Measurements from ENCODE around the gene SYT7. TPM values are rescaled to one million over a fixed set of nuclear protein-coding genes. Genes with fewer than 3 reads are reported as not detected.

The SYT7 gene
- total RNA-seq, 2 experiments from 2014 or later, result not detected

GRCh38 chr11:61494381-61494961 is 86.4 kb downstream of the SYT7 start:
- H3K36me3 Mint-ChIP-seq (ENCODE audit: low read depth), result no peaks in the 10 kb centered on the region
- no peak overlapping the region for H3K27ac Mint-ChIP-seq
- H3K27me3 Mint-ChIP-seq (ENCODE audit: low read depth), result no peaks in the 10 kb centered on the region
- H3K4me1 Mint-ChIP-seq (ENCODE audit: low read depth), result no peaks in the 10 kb centered on the region
- ChIA-PET CTCF (interaction anchor here (0.7 to 2.5 kb wide), 4 partner anchors 12 to 22 kb away, joined by 3 to 8 read pairs (median 3); no protein-coding TSS in a partner anchor), POLR2A (no interaction called here)
- DNase-seq (no peak), ATAC-seq (no peak)
- no peak overlapping the region for H3K4me3 Mint-ChIP-seq
- no peaks in the 10 kb centered on the region for H3K9me3 Mint-ChIP-seq (ENCODE audit: insufficient read depth)

DNA sequence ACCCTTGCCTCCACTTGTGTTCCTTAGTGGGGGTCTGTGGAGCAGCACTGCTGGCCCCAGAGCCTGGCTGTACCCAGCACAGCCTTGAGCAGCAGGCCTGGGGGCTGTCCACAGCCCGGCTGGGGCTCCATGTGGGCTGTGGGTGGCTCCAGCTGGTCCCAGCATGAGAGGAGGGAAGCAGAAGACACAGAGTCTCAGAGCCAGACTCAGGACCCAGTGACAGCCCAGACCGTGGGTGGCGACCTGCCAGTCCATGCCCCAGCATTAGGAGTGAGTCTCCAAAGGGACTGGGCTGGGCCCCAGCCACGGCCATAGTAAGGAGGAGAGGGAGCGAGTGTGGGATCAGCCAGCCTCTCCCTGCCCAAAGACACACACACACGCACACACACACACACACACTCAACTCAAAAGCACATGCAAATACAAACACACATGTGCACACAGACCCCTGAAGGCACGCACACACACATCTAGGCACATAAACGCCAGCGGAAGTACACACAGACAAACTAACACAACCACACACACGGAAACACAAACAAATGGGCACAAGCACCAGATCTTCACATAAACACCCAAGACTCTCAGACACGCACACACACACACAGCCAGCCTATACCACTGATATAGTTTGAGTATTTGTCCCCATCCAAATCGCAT is 89.0 kb downstream of the SYT7 start:
- no peaks in the 10 kb centered on the region for H3K4me1 Mint-ChIP-seq (ENCODE audit: low read depth)
- H3K36me3 Mint-ChIP-seq (ENCODE audit: low read depth), result no peaks in the 10 kb centered on the region
- no peak overlapping the region for H3K27ac Mint-ChIP-seq
- no peaks in the 10 kb centered on the region for H3K27me3 Mint-ChIP-seq (ENCODE audit: low read depth)
- ChIA-PET CTCF (no interaction called here), POLR2A (no interaction called here)
- no peaks in the 10 kb centered on the region for H3K9me3 Mint-ChIP-seq (ENCODE audit: insufficient read depth)
- no peak overlapping the region for H3K4me3 Mint-ChIP-seq
- ATAC-seq (no peak), DNase-seq (no peak)

DNA sequence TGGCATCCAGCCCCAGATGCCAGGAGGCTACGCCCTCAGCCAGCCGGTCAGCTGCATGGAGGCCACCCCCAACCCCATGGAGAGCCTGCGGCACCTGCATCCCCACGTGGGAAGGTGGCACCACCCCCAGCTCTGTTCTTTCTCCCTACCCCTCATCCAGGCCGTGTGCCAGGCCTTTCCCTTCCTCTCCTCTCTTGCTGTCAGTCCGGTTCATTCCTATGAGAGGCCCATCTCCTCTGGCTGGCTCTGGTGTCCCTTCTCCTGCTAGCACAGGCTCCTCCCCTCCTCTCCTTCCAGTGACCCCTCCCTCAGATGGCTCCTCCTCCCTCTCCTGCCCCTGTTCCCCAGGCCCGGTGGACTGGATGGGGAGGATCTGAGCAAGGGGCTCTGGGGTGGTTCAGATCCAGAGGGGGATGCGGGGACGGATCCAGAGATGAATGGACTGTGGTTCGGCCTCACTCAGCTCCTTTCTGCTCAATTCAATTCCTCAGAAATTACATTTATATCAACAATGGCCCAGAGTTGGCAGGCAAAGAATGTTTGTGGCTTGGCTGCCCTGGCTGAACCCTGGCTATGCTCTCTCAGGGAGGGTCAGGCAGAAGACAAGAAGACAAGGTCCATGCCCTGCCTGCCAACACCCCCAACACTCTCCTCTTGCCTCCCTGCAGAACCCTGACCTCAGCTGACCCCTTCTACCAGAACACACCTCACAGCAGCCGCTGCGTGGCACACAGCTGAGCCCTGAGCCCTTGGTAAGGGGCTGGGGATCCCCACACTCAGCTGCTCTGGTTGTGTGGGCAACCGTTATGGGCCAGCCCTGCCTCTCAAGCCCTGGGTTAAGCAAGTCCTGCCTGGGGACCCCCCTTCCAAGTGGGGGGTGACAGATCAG is 90.8 kb downstream of the SYT7 start:
- DNase-seq (no peak), ATAC-seq (no peak)
- ChIA-PET POLR2A (no interaction called here), CTCF (interaction anchor here (0.9 to 1.8 kb wide), 3 partner anchors 26 to 44 kb away, joined by 3 read pairs; no protein-coding TSS in a partner anchor)
- no peaks in the 10 kb centered on the region for H3K9me3 Mint-ChIP-seq (ENCODE audit: insufficient read depth)
- no peaks in the 10 kb centered on the region for H3K4me1 Mint-ChIP-seq (ENCODE audit: low read depth)
- no peak overlapping the region for H3K4me3 Mint-ChIP-seq
- no peaks in the 10 kb centered on the region for H3K36me3 Mint-ChIP-seq (ENCODE audit: low read depth)
- no peaks in the 10 kb centered on the region for H3K27me3 Mint-ChIP-seq (ENCODE audit: low read depth)
- no peak overlapping the region for H3K27ac Mint-ChIP-seq

- no peak overlapping the region for H3K4me3 Mint-ChIP-seq
- CTCF ChIA-PET, result interaction anchor here (0.6 to 1.8 kb wide), 2 partner anchors 9 to 28 kb away, joined by 3 read pairs; no protein-coding TSS in a partner anchor
Observed at GRCh38 chr11:61488651-61489291, 92.1 kb downstream of the SYT7 start.

GRCh38 chr11:61487342-61488025 is 93.4 kb downstream of the SYT7 start:
- DNase-seq, result no peak
- CTCF ChIA-PET, result interaction anchor here (1.3 to 1.9 kb wide), 3 partner anchors 9 to 29 kb away, joined by 7 read pairs; no protein-coding TSS in a partner anchor
- no peak overlapping the region for H3K4me3 Mint-ChIP-seq

More at GRCh38 chr11:61488651-61489291, 92.1 kb downstream of the SYT7 start:
- Mint-ChIP-seq H3K36me3 (ENCODE audit: low read depth) (no peaks in the 10 kb centered on the region), H3K27ac (no peak overlapping the region), H3K9me3 (ENCODE audit: insufficient read depth) (no peaks in the 10 kb centered on the region), H3K27me3 (ENCODE audit: low read depth) (no peaks in the 10 kb centered on the region), H3K4me1 (ENCODE audit: low read depth) (no peaks in the 10 kb centered on the region)
- no peak for ATAC-seq
- no peak for DNase-seq
- POLR2A ChIA-PET, result no interaction called here

DNA sequence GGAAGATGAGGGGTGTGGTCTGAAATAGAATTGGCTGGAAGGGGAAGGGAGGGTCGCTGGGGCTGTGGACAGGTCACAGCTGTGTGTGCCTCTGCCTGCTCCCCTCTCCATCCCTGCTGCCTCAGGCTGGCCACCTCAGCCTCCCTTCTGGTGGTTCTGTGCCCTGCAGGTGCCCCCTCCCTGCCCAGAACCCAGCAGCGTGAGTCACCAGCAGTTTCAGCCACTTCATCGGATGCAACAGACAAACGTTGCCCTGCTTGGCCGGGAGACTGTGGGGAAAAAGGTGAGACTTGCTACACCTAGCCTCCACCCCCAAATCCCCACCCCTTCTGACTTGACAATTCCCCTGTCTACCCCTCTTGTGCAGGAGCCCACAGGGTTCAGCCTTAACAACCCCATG is 94.1 kb downstream of the SYT7 start:
- ChIA-PET CTCF (interaction anchor here (1.3 to 1.9 kb wide), 3 partner anchors 8 to 30 kb away, joined by 7 read pairs; no protein-coding TSS in a partner anchor), POLR2A (no interaction called here)
- DNase-seq (no peak), ATAC-seq (no peak)
- Mint-ChIP-seq H3K27ac (no peak overlapping the region), H3K4me1 (ENCODE audit: low read depth) (no peaks in the 10 kb centered on the region), H3K4me3 (no peak overlapping the region), H3K27me3 (ENCODE audit: low read depth) (no peaks in the 10 kb centered on the region), H3K36me3 (ENCODE audit: low read depth) (no peaks in the 10 kb centered on the region), H3K9me3 (ENCODE audit: insufficient read depth) (no peaks in the 10 kb centered on the region)

More at GRCh38 chr11:61487342-61488025, 93.4 kb downstream of the SYT7 start:
- no peaks in the 10 kb centered on the region for H3K36me3 Mint-ChIP-seq (ENCODE audit: low read depth)
- no peaks in the 10 kb centered on the region for H3K27me3 Mint-ChIP-seq (ENCODE audit: low read depth)
- POLR2A ChIA-PET, result no interaction called here
- ATAC-seq, result no peak
- H3K27ac Mint-ChIP-seq, result no peak overlapping the region
- no peaks in the 10 kb centered on the region for H3K4me1 Mint-ChIP-seq (ENCODE audit: low read depth)
- no peaks in the 10 kb centered on the region for H3K9me3 Mint-ChIP-seq (ENCODE audit: insufficient read depth)

GRCh38 chr11:61486011-61486620 is 94.8 kb downstream of the SYT7 start:
- ChIA-PET POLR2A (no interaction called here), CTCF (interaction anchor here (1.0 to 2.4 kb wide), 3 partner anchors 31 to 46 kb away, joined by 3 to 7 read pairs (median 6); no protein-coding TSS in a partner anchor)
- Mint-ChIP-seq H3K4me1 (ENCODE audit: low read depth) (no peaks in the 10 kb centered on the region), H3K4me3 (no peak overlapping the region), H3K36me3 (ENCODE audit: low read depth) (no peaks in the 10 kb centered on the region), H3K9me3 (ENCODE audit: insufficient read depth) (no peaks in the 10 kb centered on the region), H3K27ac (no peak overlapping the region), H3K27me3 (ENCODE audit: low read depth) (no peaks in the 10 kb centered on the region)
- ATAC-seq (no peak), DNase-seq (no peak)

- ATAC-seq, result no peak
- no peaks in the 10 kb centered on the region for H3K36me3 Mint-ChIP-seq (ENCODE audit: low read depth)
- ChIA-PET CTCF (interaction anchor here (1.0 to 2.4 kb wide), 2 partner anchors 32 to 47 kb away, joined by 3 to 6 read pairs; no protein-coding TSS in a partner anchor), POLR2A (no interaction called here)
- H3K27ac Mint-ChIP-seq, result no peak overlapping the region
- no peaks in the 10 kb centered on the region for H3K4me1 Mint-ChIP-seq (ENCODE audit: low read depth)
- no peak overlapping the region for H3K4me3 Mint-ChIP-seq
- H3K9me3 Mint-ChIP-seq (ENCODE audit: insufficient read depth), result no peaks in the 10 kb centered on the region
- no peak for DNase-seq
- no peaks in the 10 kb centered on the region for H3K27me3 Mint-ChIP-seq (ENCODE audit: low read depth)
Observed at GRCh38 chr11:61485080-61485479, 95.8 kb downstream of the SYT7 start.

GRCh38 chr11:61484541-61484940 is 96.3 kb downstream of the SYT7 start:
- Mint-ChIP-seq H3K27me3 (ENCODE audit: low read depth) (no peaks in the 10 kb centered on the region), H3K4me3 (no peak overlapping the region), H3K27ac (no peak overlapping the region), H3K36me3 (ENCODE audit: low read depth) (no peaks in the 10 kb centered on the region), H3K9me3 (ENCODE audit: insufficient read depth) (no peaks in the 10 kb centered on the region), H3K4me1 (ENCODE audit: low read depth) (no peaks in the 10 kb centered on the region)
- ChIA-PET POLR2A (no interaction called here), CTCF (interaction anchor here (2.4 kb wide), 1 partner anchor 32 kb away, joined by 6 read pairs; no protein-coding TSS in a partner anchor)
- ATAC-seq (no peak), DNase-seq (no peak)

DNA sequence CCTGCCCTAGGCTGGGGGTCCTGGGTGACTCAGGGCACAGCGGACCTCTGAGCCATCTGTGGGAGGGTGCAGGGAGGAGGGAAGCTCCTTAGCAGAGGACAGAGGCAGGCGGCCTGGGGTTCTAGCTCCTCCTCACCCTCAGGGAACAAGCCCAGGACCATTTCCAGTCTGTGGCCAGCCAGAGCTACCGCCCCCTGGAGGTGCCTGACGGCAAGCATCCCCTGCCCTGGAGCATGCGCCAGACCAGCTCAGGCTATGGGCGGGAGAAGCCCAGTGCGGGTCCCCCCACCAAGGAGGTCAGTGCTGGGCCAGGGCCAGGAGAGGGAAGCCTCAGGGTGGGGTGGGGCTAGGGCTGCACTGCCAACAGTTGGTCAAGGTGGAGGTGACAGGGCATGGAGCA is 98.4 kb downstream of the SYT7 start:
- ATAC-seq (peak; percentile 22), DNase-seq (peak; percentile 33)
- Mint-ChIP-seq H3K36me3 (ENCODE audit: low read depth) (no peaks in the 10 kb centered on the region), H3K4me3 (no peak overlapping the region), H3K27ac (no peak overlapping the region), H3K9me3 (ENCODE audit: insufficient read depth) (no peaks in the 10 kb centered on the region), H3K27me3 (ENCODE audit: low read depth) (no peaks in the 10 kb centered on the region), H3K4me1 (ENCODE audit: low read depth) (peaks cover 5% of the 10 kb centered on the region)
- ChIA-PET CTCF (interaction anchor here (0.7 to 2.0 kb wide), 10 partner anchors 9 to 35 kb away, joined by 3 to 15 read pairs (median 4); partner anchors contain the start of gene LRRC10B), POLR2A (no interaction called here)
